ENCODE measurements around the gene PCDHB9.

GRCh38 chr5:141150224-141150992 is 36.6 kb upstream of the PCDHB9 start:
- TF ChIP-seq CTCF (conservative IDR thresholded peaks at IDR 0.05; ENCODE audit: low read depth, low read length), result no peak
- TF ChIP-seq EZH2phosphoT487 (IDR thresholded peaks at IDR 0.05; ENCODE audit: borderline replicate concordance, low read length), result no peak
- TF ChIP-seq EZH2 (IDR thresholded peaks at IDR 0.05; ENCODE audit: low read length, unreplicated experiment), result no peak

Measured in PC-3 (cell line).